PC-3 (cell line): ENCODE data around the gene C10orf95. TPM values are rescaled to one million over a fixed set of nuclear protein-coding genes. Genes with fewer than 3 reads are reported as not detected.

ENCODE experiments used
- ATAC-seq: fragments of 200-7000 bp; cut with Tn5 transposase; 2 replicates; pipeline ENCODE4 v1.9.1; 2020; ENCODE audit warnings: mild to moderate bottlenecking, moderate library complexity
- BruUV-seq: library from RNA; stranded (reverse); fragments of 400-500 nt; replicated peaks from 2 replicates; lab custom pipeline; 2021; lab: Mats Ljungman, UMichigan
- CTCF ChIA-PET: fragments of 300-600 bp; sonication (Branson Sonifier 250); formaldehyde crosslinking; loops from one replicate; lab custom pipeline; 2022; ENCODE audit warnings: antibody characterized with exemption; lab: Charles Lee
- POLR2A ChIA-PET: fragments of 300-600 bp; sonication (Branson Sonifier 250); formaldehyde crosslinking; loops from one replicate; lab custom pipeline; 2022; ENCODE audit warnings: antibody characterized with exemption; ENCODE audit not compliant: unreplicated experiment; lab: Charles Lee
- DNase-seq: peaks from one replicate; pipeline ENCODE4 v3.0.0-alpha.2; 2015
- H2AFZ ChIP-seq: fragments of 300-600 bp; sonication (generic); 2 replicates; pipeline ENCODE4 v1.6.0; 2016; ENCODE audit warnings: antibody characterized with exemption, low read length
- H3F3A ChIP-seq: fragments of 300-600 bp; sonication (generic); one replicate; pipeline ENCODE4 v1.6.0; 2017; ENCODE audit warnings: antibody characterized with exemption, low read length, control low read depth, mild to moderate bottlenecking; ENCODE audit not compliant: unreplicated experiment
- H3K27ac ChIP-seq: fragments of 300-600 bp; sonication (generic); 2 replicates; pipeline ENCODE4 v1.5.1; 2016; ENCODE audit warnings: mild to moderate bottlenecking, low read length
- H3K27me3 ChIP-seq: fragments of 300-600 bp; sonication (generic); 2 replicates; pipeline ENCODE4 v1.6.1; 2016; ENCODE audit warnings: low read length, mixed read lengths
- H3K36me3 ChIP-seq: fragments of 300-600 bp; sonication (generic); 2 replicates; pipeline ENCODE4 v1.6.1; 2016; ENCODE audit warnings: low read depth, mixed run types, low read length, mixed read lengths
- H3K4me1 ChIP-seq: fragments of 300-600 bp; sonication (generic); 2 replicates; pipeline ENCODE4 v1.5.1; 2016; ENCODE audit warnings: low read length; ENCODE audit not compliant: insufficient read depth
- H3K4me2 ChIP-seq: fragments of 300-600 bp; sonication (generic); 2 replicates; pipeline ENCODE4 v1.6.0; 2016; ENCODE audit warnings: low read length
- H3K4me3 ChIP-seq: fragments of 300-600 bp; sonication (generic); 2 replicates; pipeline ENCODE4 v1.5.1; 2016; ENCODE audit warnings: mild to moderate bottlenecking, low read length, mixed read lengths
- H3K79me2 ChIP-seq: fragments of 300-600 bp; sonication (generic); 2 replicates; pipeline ENCODE4 v1.6.1; 2017; ENCODE audit warnings: low read length, mixed read lengths
- H3K9ac ChIP-seq: fragments of 300-600 bp; sonication (generic); 2 replicates; pipeline ENCODE4 v1.6.0; 2016; ENCODE audit warnings: mild to moderate bottlenecking, low read length
- H3K9me2 ChIP-seq: fragments of 300-600 bp; sonication (generic); replicated peaks from 2 replicates; pipeline ENCODE4 v1.6.1; 2016; ENCODE audit warnings: mixed run types, low read length, mixed read lengths
- H3K9me3 ChIP-seq: fragments of 300-600 bp; sonication (generic); 2 replicates; pipeline ENCODE4 v1.6.1; 2016; ENCODE audit warnings: low read length, mixed read lengths
- H4K20me1 ChIP-seq: fragments of 300-600 bp; sonication (generic); 2 replicates; pipeline ENCODE4 v1.6.1; 2016; ENCODE audit warnings: low read length, mixed read lengths
- CTCF ChIP-seq: fragments of 300-600 bp; sonication (generic); conservative IDR thresholded peaks from 2 replicates; pipeline ENCODE4 v1.5.1; 2017; ENCODE audit warnings: antibody characterized with exemption, low read depth, mild to moderate bottlenecking, low read length
- EZH2 ChIP-seq: fragments of 300-600 bp; sonication (generic); IDR thresholded peaks from one replicate; pipeline ENCODE4 v1.6.1; 2017; ENCODE audit warnings: antibody characterized with exemption, mild to moderate bottlenecking, low read length; ENCODE audit not compliant: unreplicated experiment
- EZH2phosphoT487 ChIP-seq: fragments of 300-600 bp; sonication (generic); IDR thresholded peaks from 2 replicates; pipeline ENCODE4 v1.6.1; 2018; ENCODE audit warnings: mild to moderate bottlenecking, antibody characterized with exemption, low read length, borderline replicate concordance
- intact Hi-C: fragments of 100-400 bp; cut with micrococcal nuclease; formaldehyde crosslinking; loops from 2 replicates; pipeline ENCODE4 v1.9.0; 2023
- total RNA-seq: library from RNA; depleted of rRNA; stranded (reverse); fragments of >200 nt; gene quantifications from 2 replicates; pipeline ENCODE4 v1.2.3, GENCODE V29; 2014

The C10orf95 gene
- total RNA-seq, 1 experiment from 2014 or later = 1.9 TPM

DNA sequence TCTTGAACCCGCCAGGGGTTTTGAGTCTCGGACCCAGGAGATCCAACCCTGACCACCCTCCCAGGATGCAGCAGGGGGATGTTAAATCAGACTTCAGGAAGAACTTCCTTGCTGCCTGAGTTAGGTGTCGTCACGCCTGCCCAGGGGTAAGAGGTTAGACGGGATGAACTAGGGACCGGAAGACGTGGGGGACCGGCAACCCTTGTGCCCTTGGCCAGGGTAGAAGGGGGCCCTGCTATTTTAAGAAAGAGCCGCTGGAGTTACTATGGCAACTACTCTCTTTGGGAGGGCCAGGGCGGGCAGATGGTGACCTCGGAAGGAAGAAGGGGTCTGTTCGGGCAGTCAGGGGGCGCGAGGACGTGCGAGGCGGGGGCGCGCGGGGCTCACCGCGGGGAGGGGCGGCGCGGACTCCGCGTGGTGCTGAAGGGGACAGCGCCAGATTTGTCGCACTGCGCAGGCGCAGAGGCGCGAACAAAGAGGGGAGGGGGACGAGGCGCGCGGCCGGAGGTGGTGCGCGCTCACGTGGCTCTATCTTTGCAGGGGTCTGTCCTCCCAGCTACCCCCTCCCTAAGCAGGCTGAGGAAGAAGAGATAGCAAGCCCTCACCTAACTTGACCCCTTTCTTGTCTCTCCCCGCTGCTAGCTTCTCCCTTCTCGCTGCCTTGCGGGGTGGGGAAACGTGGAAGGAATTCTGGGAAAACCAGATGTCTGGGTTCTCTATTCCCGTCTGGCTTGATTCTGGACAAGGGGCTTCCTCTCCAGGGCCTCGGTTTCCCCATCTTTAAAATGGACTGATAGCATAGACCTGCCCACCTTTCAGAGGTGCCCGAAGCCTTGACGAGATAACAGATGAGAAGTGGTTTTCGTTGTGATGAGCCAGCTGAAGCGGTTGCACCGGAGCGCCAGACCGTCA lies 31.8 kb downstream of the C10orf95 start:
- ChIA-PET CTCF (interaction anchor here (0.9 to 1.0 kb wide), 2 partner anchors 20 to 164 kb away, joined by 3 read pairs; no protein-coding TSS in a partner anchor), POLR2A (no interaction called here)
- H3K79me2 ChIP-seq = peaks cover 11% of the 10 kb centered on the region; the same call in 1 of the 2 replicates
- H3F3A ChIP-seq = no peaks in the 10 kb centered on the region
- no peaks in the 10 kb centered on the region for H4K20me1 ChIP-seq
- H3K27me3 ChIP-seq = no peaks in the 10 kb centered on the region
- DNase-seq (peak; percentile 39), ATAC-seq (no peak)
- no peaks in the 10 kb centered on the region for H3K9me2 ChIP-seq
- no peak overlapping the region for H3K27ac ChIP-seq
- peaks cover 20% of the 10 kb centered on the region for H3K4me1 ChIP-seq
- peak overlapping the region; percentile 88 for H3K4me3 ChIP-seq
- intact Hi-C loops = no loop called here
- H3K9ac ChIP-seq = peak overlapping the region; percentile 77; the same call in 1 of the 2 replicates
- BruUV-seq = no TSS peak
- H3K9me3 ChIP-seq = no peaks in the 10 kb centered on the region
- H2AFZ ChIP-seq = peak overlapping the region; percentile 89
- H3K4me2 ChIP-seq = peak overlapping the region; percentile 92
- H3K36me3 ChIP-seq = 0 out of 2 replicates have a peak, but pooled peaks cover 4% of the 10 kb centered on the region
- no peak for TF ChIP-seq EZH2phosphoT487
- no peak for TF ChIP-seq CTCF
- no peak for TF ChIP-seq EZH2

DNA sequence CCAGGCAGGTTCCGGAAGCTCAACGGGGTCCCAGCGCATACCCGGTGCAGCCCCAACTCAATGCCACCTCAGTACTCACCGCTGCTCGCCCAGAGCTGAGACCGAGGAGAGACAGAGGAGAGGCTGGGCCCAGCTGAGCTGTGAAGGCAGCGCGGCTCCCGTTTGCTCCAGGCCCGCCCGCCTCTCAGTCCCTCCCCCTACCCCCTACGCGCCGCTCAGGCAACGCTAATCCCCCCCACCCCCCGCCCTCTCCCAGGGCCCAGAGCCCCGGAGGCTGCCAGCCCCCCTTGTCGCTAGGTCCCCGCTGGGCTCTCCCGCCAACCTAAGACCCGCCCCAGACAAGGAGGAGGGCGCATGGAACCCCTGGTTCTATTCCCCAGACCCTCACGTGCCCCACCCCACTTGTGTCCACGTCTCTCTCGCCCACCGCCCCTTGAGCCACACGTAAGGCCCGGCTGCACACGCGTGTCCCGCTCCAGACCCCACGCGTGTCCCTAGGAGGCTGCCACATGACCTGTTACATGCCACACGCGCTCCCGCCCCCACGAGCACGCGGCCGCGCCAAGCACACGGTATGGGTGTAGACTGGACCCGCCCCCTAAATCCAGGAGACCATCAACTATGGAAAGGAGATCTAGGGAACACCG lies 32.6 kb downstream of the C10orf95 start, which contains the start of gene PSD:
TSS of gene PSD (minus strand) at position 164 of the 647 bp plus-strand sequence. CDS start 1,747 bp downstream, outside the sequence.
- Histone ChIP-seq H3K9me2 (no peaks in the 10 kb centered on the region), H3K4me2 (peak within 1 kb of the TSS; percentile 92), H3K4me3 (peak within 1 kb of the TSS; percentile 88), H3K36me3 (0 out of 2 replicates have a peak, but pooled peaks cover 4% of the 10 kb centered on the region), H4K20me1 (no peaks in the 10 kb centered on the region), H3K9ac (no peak within 1 kb of the TSS), H3F3A (no peaks in the 10 kb centered on the region), H2AFZ (peak within 1 kb of the TSS; percentile 89), H3K79me2 (peaks cover 11% of the 10 kb centered on the region; the same call in 1 of the 2 replicates), H3K27me3 (no peaks in the 10 kb centered on the region), H3K9me3 (no peaks in the 10 kb centered on the region), H3K4me1 (peaks cover 20% of the 10 kb centered on the region), H3K27ac (no peak within 1 kb of the TSS)
- DNase-seq (no peak), ATAC-seq (no peak)
- no TSS peak for BruUV-seq
- ChIA-PET POLR2A (no interaction called here), CTCF (no interaction called here)
- TF ChIP-seq EZH2 (no peak), EZH2phosphoT487 (no peak), CTCF (no peak)
- intact Hi-C loops = no loop called here
